H9 (cell line): ENCODE data around the gene RCAN2. TPM values are rescaled to one million over a fixed set of nuclear protein-coding genes. Genes with fewer than 3 reads are reported as not detected.

Experiments
- DNase-seq: peaks from one replicate; pipeline ENCODE4 v3.0.0-alpha.2; 2017
- H2AFZ ChIP-seq: one replicate; pipeline ENCODE4 v1.6.1; 2013; ENCODE audit warnings: mild to moderate bottlenecking, low read length, control low read depth, moderate library complexity
- H2AK5ac ChIP-seq: 2 replicates; pipeline ENCODE4 v1.6.1; 2013; ENCODE audit warnings: low read length, control low read depth, mixed read lengths; ENCODE audit not compliant: insufficient read length
- H2BK120ac ChIP-seq: one replicate; pipeline ENCODE4 v1.6.1; 2013; ENCODE audit warnings: low read depth, mild to moderate bottlenecking, low read length, control low read depth, inconsistent platforms; ENCODE audit not compliant: poor library complexity, severe bottlenecking
- H2BK12ac ChIP-seq: 2 replicates; pipeline ENCODE4 v1.6.1; 2013; ENCODE audit warnings: low read length, control low read depth, mixed read lengths, low read depth; ENCODE audit not compliant: insufficient read length
- H2BK15ac ChIP-seq: 2 replicates; pipeline ENCODE4 v1.6.1; 2013; ENCODE audit warnings: low read depth, low read length, control low read depth
- H2BK20ac ChIP-seq: one replicate; pipeline ENCODE4 v1.6.1; 2013; ENCODE audit warnings: low read depth, mild to moderate bottlenecking, low read length, control low read depth, inconsistent platforms; ENCODE audit not compliant: poor library complexity, severe bottlenecking
- H2BK5ac ChIP-seq: 2 replicates; pipeline ENCODE4 v1.6.1; 2013; ENCODE audit warnings: low read length, control low read depth, mixed read lengths; ENCODE audit not compliant: insufficient read length
- H3K14ac ChIP-seq: 2 replicates; pipeline ENCODE4 v1.6.1; 2013; ENCODE audit warnings: low read length, control low read depth; ENCODE audit not compliant: insufficient read depth
- H3K18ac ChIP-seq: 2 replicates; pipeline ENCODE4 v1.6.1; 2013; ENCODE audit warnings: low read depth, mild to moderate bottlenecking, mixed read lengths, low read length, control low read depth; ENCODE audit not compliant: insufficient read length
- H3K23ac ChIP-seq: 2 replicates; pipeline ENCODE4 v1.6.1; 2013; ENCODE audit warnings: low read length, control low read depth, mixed read lengths, low read depth; ENCODE audit not compliant: insufficient read length
- H3K23me2 ChIP-seq: 2 replicates; pipeline ENCODE4 v1.6.1; 2013; ENCODE audit warnings: low read depth, mild to moderate bottlenecking, mixed read lengths, low read length, control low read depth; ENCODE audit not compliant: insufficient read length, poor library complexity, severe bottlenecking
- H3K27ac ChIP-seq: 2 replicates; pipeline ENCODE4 v1.5.1; 2013; ENCODE audit warnings: low read length, control low read depth, mixed read lengths, low read depth; ENCODE audit not compliant: insufficient read length
- H3K27me3 ChIP-seq: 2 replicates; pipeline ENCODE4 v1.6.1; 2013; ENCODE audit warnings: low read length, control low read depth, inconsistent platforms; ENCODE audit not compliant: insufficient read depth
- H3K4ac ChIP-seq: 2 replicates; pipeline ENCODE4 v1.6.1; 2013; ENCODE audit warnings: low read depth, mild to moderate bottlenecking, control low read depth, inconsistent platforms, low read length, moderate library complexity
- H3K4me1 ChIP-seq: 2 replicates; pipeline ENCODE4 v1.6.1; 2013; ENCODE audit warnings: low read length, control low read depth, inconsistent platforms; ENCODE audit not compliant: insufficient read depth
- H3K4me2 ChIP-seq: 2 replicates; pipeline ENCODE4 v1.6.1; 2013; ENCODE audit warnings: low read length, control low read depth, mixed read lengths; ENCODE audit not compliant: insufficient read length, insufficient read depth
- H3K56ac ChIP-seq: 2 replicates; pipeline ENCODE4 v1.6.1; 2013; ENCODE audit warnings: low read depth, mild to moderate bottlenecking, mixed read lengths, low read length, control low read depth; ENCODE audit not compliant: insufficient read length
- H3K79me1 ChIP-seq: 2 replicates; pipeline ENCODE4 v1.6.1; 2013; ENCODE audit warnings: low read depth, mild to moderate bottlenecking, moderate library complexity, low read length, control low read depth, inconsistent platforms; ENCODE audit not compliant: insufficient read depth, poor library complexity, severe bottlenecking
- H3K79me2 ChIP-seq: 2 replicates; pipeline ENCODE4 v1.6.1; 2013; ENCODE audit warnings: low read length, control low read depth, inconsistent platforms; ENCODE audit not compliant: insufficient read depth
- H3K9ac ChIP-seq: 2 replicates; pipeline ENCODE4 v1.6.1; 2013; ENCODE audit warnings: low read length, control low read depth, mixed read lengths; ENCODE audit not compliant: insufficient read length; ENCODE audit errors: extremely low read depth
- H3K9me3 ChIP-seq: one replicate; pipeline ENCODE4 v1.6.1; 2013; ENCODE audit warnings: low read depth, low read length, inconsistent platforms; ENCODE audit not compliant: control insufficient read depth
- H3T11ph ChIP-seq: one replicate; pipeline ENCODE4 v1.6.1; 2013; ENCODE audit warnings: mild to moderate bottlenecking, low read length, control low read depth, inconsistent platforms
- H4K20me1 ChIP-seq: one replicate; pipeline ENCODE4 v1.6.1; 2013; ENCODE audit not compliant: control insufficient read depth, insufficient read length, insufficient read depth
- H4K5ac ChIP-seq: 2 replicates; pipeline ENCODE4 v1.6.1; 2013; ENCODE audit warnings: low read depth, mild to moderate bottlenecking, mixed read lengths, low read length, control low read depth; ENCODE audit not compliant: insufficient read length
- H4K8ac ChIP-seq: replicated peaks from 2 replicates; pipeline ENCODE4 v1.6.1; 2013; ENCODE audit warnings: low read length, control low read depth, mixed read lengths, low read depth; ENCODE audit not compliant: insufficient read length
- H4K91ac ChIP-seq: 2 replicates; pipeline ENCODE4 v1.6.1; 2013; ENCODE audit warnings: low read depth, mild to moderate bottlenecking, moderate library complexity, mixed read lengths, low read length, control low read depth; ENCODE audit not compliant: insufficient read length
- H3K27ac Mint-ChIP-seq, 3 experiments: 2 replicates in 2 of 3; 3 replicates in 1 of 3; pipeline ENCODE4 v1.8.0; 2020 to 2021; ENCODE audit warnings: mixed read lengths in 3 of 3, mild to moderate bottlenecking in 1 of 3, moderate library complexity in 1 of 3
- H3K27me3 Mint-ChIP-seq: 2 replicates; pipeline ENCODE4 v1.8.0; 2021; ENCODE audit warnings: low read depth, mild to moderate bottlenecking, moderate library complexity, mixed read lengths
- H3K36me3 Mint-ChIP-seq, 3 experiments: 2 replicates in 2 of 3; 3 replicates in 1 of 3; pipeline ENCODE4 v1.8.0; 2020 to 2021; ENCODE audit warnings: low read depth in 3 of 3, mixed read lengths in 3 of 3; ENCODE audit not compliant: insufficient read depth in 1 of 3
- H3K4me1 Mint-ChIP-seq, 2 experiments: 2 replicates each; pipeline ENCODE4 v1.8.0; 2020; ENCODE audit warnings: mixed read lengths in 2 of 2
- H3K4me3 Mint-ChIP-seq, 2 experiments: 2 replicates in 1 of 2; 3 replicates in 1 of 2; pipeline ENCODE4 v1.8.0; 2020 to 2021; ENCODE audit warnings: mild to moderate bottlenecking in 2 of 2, mixed read lengths in 2 of 2, moderate library complexity in 1 of 2
- H3K9me3 Mint-ChIP-seq, 2 experiments: 2 replicates in 1 of 2; 3 replicates in 1 of 2; pipeline ENCODE4 v1.8.0; 2020; ENCODE audit warnings: mild to moderate bottlenecking in 2 of 2, mixed read lengths in 2 of 2, moderate library complexity in 1 of 2
- total RNA-seq: library from RNA; stranded (reverse); gene quantifications from 2 replicates; pipeline ENCODE4 v1.2.1, GENCODE V29; 2021
- TF ChIP-seq, protein P1 (sequence below): fragments of 200-600 bp; sonication (generic); conservative IDR thresholded peaks from 3 replicates; pipeline ENCODE4 v1.8.0; 2021; ENCODE audit warnings: antibody characterized with exemption, mild to moderate bottlenecking

The RCAN2 gene
- total RNA-seq, 1 experiment from 2014 or later, result 3.0 TPM

DNA sequence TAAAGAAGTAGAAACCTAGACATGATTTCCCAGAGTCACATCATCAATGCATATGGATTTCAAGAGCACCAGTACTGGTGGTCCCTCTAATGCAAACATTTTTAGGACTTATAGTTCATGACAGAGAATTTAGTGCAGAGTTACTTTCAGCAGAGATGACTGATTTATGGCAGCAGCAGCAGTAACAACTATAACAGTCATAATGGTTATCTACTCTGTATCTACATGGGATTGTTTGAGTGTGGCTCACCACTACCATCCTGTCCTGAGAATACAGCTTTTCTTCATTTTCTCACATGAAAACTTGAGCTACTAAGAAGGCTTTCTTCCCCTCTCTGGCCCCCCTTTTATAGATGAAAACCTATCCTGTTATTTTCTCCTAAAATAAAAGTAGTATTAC, 192.0 kb downstream of the RCAN2 start:
- Histone ChIP-seq H3K4me2 (no peak overlapping the region), H2AK5ac (no peak overlapping the region), H4K20me1 (peaks cover 2% of the 10 kb centered on the region), H3T11ph (no peak overlapping the region), H4K5ac (no peak overlapping the region), H2AFZ (no peak overlapping the region), H3K18ac (no peak overlapping the region), H3K9ac (no peak overlapping the region), H3K9me3 (no peaks in the 10 kb centered on the region), H3K27ac (no peak overlapping the region), H3K79me2 (no peaks in the 10 kb centered on the region), H3K23me2 (no peaks in the 10 kb centered on the region), H3K56ac (no peak overlapping the region), H2BK12ac (no peak overlapping the region), H3K14ac (no peak overlapping the region), H3K4ac (no peak overlapping the region), H3K79me1 (no peaks in the 10 kb centered on the region), H2BK120ac (no peak overlapping the region), H4K91ac (no peak overlapping the region), H2BK5ac (no peak overlapping the region), H3K27me3 (no peaks in the 10 kb centered on the region; the same call in 1 of the 2 replicates), H3K23ac (no peak overlapping the region), H2BK20ac (no peak overlapping the region), H3K4me1 (peaks cover 5% of the 10 kb centered on the region; the same call in 1 of the 2 replicates), H4K8ac (no peak overlapping the region), H2BK15ac (no peak overlapping the region)
- Mint-ChIP-seq H3K36me3 (no peaks in the 10 kb centered on the region), H3K4me3 (no peak overlapping the region), H3K27me3 (no peaks in the 10 kb centered on the region), H3K4me1 (no peaks in the 10 kb centered on the region), H3K27ac (no peak overlapping the region), H3K9me3 (no peaks in the 10 kb centered on the region)
- DNase-seq, result no peak
- TF ChIP-seq, protein P1, sequence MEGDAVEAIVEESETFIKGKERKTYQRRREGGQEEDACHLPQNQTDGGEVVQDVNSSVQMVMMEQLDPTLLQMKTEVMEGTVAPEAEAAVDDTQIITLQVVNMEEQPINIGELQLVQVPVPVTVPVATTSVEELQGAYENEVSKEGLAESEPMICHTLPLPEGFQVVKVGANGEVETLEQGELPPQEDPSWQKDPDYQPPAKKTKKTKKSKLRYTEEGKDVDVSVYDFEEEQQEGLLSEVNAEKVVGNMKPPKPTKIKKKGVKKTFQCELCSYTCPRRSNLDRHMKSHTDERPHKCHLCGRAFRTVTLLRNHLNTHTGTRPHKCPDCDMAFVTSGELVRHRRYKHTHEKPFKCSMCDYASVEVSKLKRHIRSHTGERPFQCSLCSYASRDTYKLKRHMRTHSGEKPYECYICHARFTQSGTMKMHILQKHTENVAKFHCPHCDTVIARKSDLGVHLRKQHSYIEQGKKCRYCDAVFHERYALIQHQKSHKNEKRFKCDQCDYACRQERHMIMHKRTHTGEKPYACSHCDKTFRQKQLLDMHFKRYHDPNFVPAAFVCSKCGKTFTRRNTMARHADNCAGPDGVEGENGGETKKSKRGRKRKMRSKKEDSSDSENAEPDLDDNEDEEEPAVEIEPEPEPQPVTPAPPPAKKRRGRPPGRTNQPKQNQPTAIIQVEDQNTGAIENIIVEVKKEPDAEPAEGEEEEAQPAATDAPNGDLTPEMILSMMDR, result no peak
